Muscle layer of colon (tissue), 2 donors: Measurements from ENCODE around the gene ZNF846.

ENCODE experiments used
- H3K27ac ChIP-seq: one replicate; pipeline ENCODE4 v1.7.0; 2013; ENCODE audit warnings: low read depth, mild to moderate bottlenecking, low read length, moderate library complexity
- H3K27me3 ChIP-seq, 2 donors: one replicate each; pipeline ENCODE4 v1.7.0; 2013; ENCODE audit warnings: low read length in 2 of 2, mild to moderate bottlenecking in 2 of 2; ENCODE audit not compliant: insufficient read depth in 2 of 2, control insufficient read depth in 1 of 2
- H3K36me3 ChIP-seq: one replicate; pipeline ENCODE4 v1.7.0; 2013; ENCODE audit warnings: mild to moderate bottlenecking, low read length; ENCODE audit not compliant: insufficient read depth
- H3K4me1 ChIP-seq: one replicate; pipeline ENCODE4 v1.7.0; 2013; ENCODE audit warnings: mild to moderate bottlenecking, low read length; ENCODE audit not compliant: insufficient read depth
- H3K4me3 ChIP-seq, 2 donors: one replicate each; pipeline ENCODE4 v1.7.0; 2013; ENCODE audit warnings: low read length in 2 of 2, low read depth in 1 of 2, mild to moderate bottlenecking in 1 of 2, moderate library complexity in 1 of 2
- H3K9ac ChIP-seq: one replicate; pipeline ENCODE4 v1.7.0; 2013; ENCODE audit warnings: low read length
- H3K9me3 ChIP-seq: one replicate; pipeline ENCODE4 v1.7.0; 2013; ENCODE audit warnings: mild to moderate bottlenecking, low read length
- donor health status: abdominal sarcoma.
- donor health status: Adenocarcinoma of cecum.

ZNF846 gene

GRCh38 chr19:9768175-9769112, at the start of gene ZNF846:
TSS of gene ZNF846 (minus strand) at chr19:9768738. CDS start at chr19:9764950, 3,788 bp downstream.
- H3K9ac ChIP-seq, result peak within 1 kb of the TSS; percentile 88
- H3K27ac ChIP-seq, result peak within 1 kb of the TSS; percentile 97
- peaks cover 10% of the 10 kb centered on the region for H3K4me1 ChIP-seq
- H3K9me3 ChIP-seq, result no peaks in the 10 kb centered on the region
- peak within 1 kb of the TSS; percentile 50 to 89 for H3K4me3 ChIP-seq
- no peaks in the 10 kb centered on the region for H3K36me3 ChIP-seq
- no peaks in the 10 kb centered on the region for H3K27me3 ChIP-seq

GRCh38 chr19:9818175-9818733, 49.7 kb upstream of the ZNF846 start:
- Histone ChIP-seq H3K4me3 (peak overlapping the region; percentile 55 to 98), H3K9me3 (no peaks in the 10 kb centered on the region), H3K27me3 (no peaks in the 10 kb centered on the region), H3K9ac (peak overlapping the region; percentile 89), H3K36me3 (peaks cover 4% of the 10 kb centered on the region), H3K4me1 (peaks cover 12% of the 10 kb centered on the region), H3K27ac (peak overlapping the region; percentile 98)

- peaks cover 42% of the 10 kb centered on the region for H3K36me3 ChIP-seq
- no peaks in the 10 kb centered on the region for H3K9me3 ChIP-seq
- H3K27ac ChIP-seq, result no peak overlapping the region
Observed at GRCh38 chr19:9811139-9811538, 42.6 kb upstream of the ZNF846 start.

DNA sequence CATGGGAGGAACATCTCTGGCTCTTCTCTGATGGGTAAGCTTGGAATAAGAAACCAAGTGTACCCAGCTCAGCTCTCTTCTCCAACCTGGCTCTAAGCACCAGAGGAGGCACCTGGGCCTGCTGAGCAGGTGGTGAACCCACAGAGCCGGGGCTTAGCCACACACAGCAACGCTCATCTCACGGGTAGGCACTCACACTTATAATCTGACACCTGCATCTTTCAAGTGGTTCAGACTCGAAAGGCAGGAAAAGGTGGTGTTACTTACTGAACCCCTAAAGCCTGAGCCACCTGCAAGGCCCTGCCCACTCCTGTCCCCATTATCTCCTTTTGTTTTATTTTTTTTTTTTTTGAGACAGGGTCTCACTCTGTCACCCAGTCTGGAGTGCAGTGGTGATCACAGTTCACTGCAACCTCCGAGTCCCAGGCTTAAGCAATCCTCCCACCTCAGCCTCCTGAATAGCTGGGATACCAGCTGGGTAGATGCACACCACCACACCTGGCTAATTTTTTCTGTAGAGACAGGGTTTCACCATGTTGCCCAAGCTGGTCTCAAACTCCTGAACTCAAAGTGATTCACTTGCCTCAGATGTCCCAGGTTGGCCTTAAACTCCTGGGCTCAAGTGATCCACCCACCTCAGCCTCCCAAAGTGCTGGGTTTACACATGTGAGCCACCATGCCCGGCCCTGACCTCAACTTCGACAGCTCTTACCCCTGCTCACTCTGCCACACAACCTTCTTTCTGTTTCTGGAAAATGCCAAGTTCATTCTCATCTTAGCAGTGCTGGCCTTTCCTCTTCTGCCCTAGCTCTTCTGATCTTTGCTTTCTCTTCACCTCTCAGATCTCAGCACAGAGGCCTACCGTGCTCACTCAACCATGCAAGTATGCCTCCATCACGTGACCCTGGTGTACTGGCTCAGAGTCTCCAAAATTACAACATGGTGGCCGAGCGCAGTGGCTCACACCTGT, 40.6 kb upstream of the ZNF846 start:
- Histone ChIP-seq H3K4me3 (no peak overlapping the region), H3K9me3 (no peaks in the 10 kb centered on the region), H3K27ac (no peak overlapping the region), H3K9ac (no peak overlapping the region), H3K36me3 (peaks cover 42% of the 10 kb centered on the region), H3K27me3 (no peaks in the 10 kb centered on the region), H3K4me1 (no peaks in the 10 kb centered on the region)

More at GRCh38 chr19:9811139-9811538, 42.6 kb upstream of the ZNF846 start:
- Histone ChIP-seq H3K4me3 (no peak overlapping the region), H3K4me1 (no peaks in the 10 kb centered on the region), H3K9ac (no peak overlapping the region), H3K27me3 (no peaks in the 10 kb centered on the region)

DNA sequence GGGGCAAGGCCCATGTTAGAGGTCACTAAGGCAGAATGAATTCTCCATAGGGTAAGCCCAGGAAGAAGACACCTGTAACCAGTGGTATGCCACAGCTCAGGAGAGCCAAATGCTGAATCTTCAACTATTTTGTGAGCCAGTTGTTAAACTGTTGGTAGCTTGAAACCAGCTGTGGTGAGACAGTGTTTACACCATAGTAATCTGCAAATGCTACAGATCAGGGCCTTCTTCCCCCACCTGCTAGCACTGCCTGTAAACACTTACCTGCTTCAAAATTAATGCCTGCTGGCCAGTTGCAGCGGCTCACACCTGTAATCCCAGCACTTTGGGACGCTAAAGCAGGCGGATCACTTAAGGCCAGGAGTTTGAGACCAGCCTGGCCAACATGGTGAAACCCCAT, 38.3 kb upstream of the ZNF846 start:
- no peaks in the 10 kb centered on the region for H3K9me3 ChIP-seq
- no peaks in the 10 kb centered on the region for H3K4me1 ChIP-seq
- no peak overlapping the region for H3K27ac ChIP-seq
- H3K4me3 ChIP-seq, result no peak overlapping the region
- H3K27me3 ChIP-seq, result no peaks in the 10 kb centered on the region
- peaks cover 36% of the 10 kb centered on the region for H3K36me3 ChIP-seq
- H3K9ac ChIP-seq, result no peak overlapping the region

GRCh38 chr19:9801976-9802375, 33.4 kb upstream of the ZNF846 start:
- Histone ChIP-seq H3K4me3 (no peak overlapping the region), H3K9ac (no peak overlapping the region), H3K27me3 (no peaks in the 10 kb centered on the region), H3K36me3 (peaks cover 5% of the 10 kb centered on the region), H3K4me1 (no peaks in the 10 kb centered on the region), H3K9me3 (no peaks in the 10 kb centered on the region), H3K27ac (no peak overlapping the region)

- no peaks in the 10 kb centered on the region for H3K36me3 ChIP-seq
- H3K9ac ChIP-seq, result no peak overlapping the region
- H3K9me3 ChIP-seq, result no peaks in the 10 kb centered on the region
- H3K27ac ChIP-seq, result no peak overlapping the region
- H3K4me3 ChIP-seq, result no peak overlapping the region
- H3K27me3 ChIP-seq, result no peaks in the 10 kb centered on the region
- H3K4me1 ChIP-seq, result no peaks in the 10 kb centered on the region
Observed at GRCh38 chr19:9799162-9799561, 30.6 kb upstream of the ZNF846 start.

DNA sequence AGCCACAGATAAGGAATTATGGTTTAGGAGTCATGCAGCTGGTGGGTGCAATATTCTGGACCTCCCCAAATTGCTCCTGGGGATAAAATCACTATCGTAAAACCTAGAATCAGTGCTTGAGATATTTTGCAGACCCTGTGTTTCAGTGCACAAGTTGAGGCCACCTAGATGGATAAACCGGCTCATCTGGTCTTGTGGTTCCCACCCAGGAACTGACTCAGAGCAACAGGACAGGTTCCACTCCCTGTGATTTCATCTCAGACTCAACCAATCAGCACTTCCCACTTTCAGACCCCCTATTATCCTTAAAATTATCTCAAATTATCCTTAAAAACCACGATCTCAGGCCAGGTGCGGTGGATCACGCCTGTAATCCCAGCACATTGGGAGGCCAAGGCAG, 29.3 kb upstream of the ZNF846 start:
- Histone ChIP-seq H3K9ac (no peak overlapping the region), H3K4me3 (no peak overlapping the region), H3K4me1 (no peaks in the 10 kb centered on the region), H3K27ac (no peak overlapping the region), H3K36me3 (no peaks in the 10 kb centered on the region), H3K9me3 (no peaks in the 10 kb centered on the region), H3K27me3 (no peaks in the 10 kb centered on the region)

GRCh38 chr19:9796113-9796773, 27.7 kb upstream of the ZNF846 start:
- Histone ChIP-seq H3K27me3 (no peaks in the 10 kb centered on the region), H3K4me1 (no peaks in the 10 kb centered on the region), H3K27ac (no peak overlapping the region), H3K4me3 (no peak overlapping the region), H3K9ac (no peak overlapping the region), H3K36me3 (no peaks in the 10 kb centered on the region), H3K9me3 (no peaks in the 10 kb centered on the region)

DNA sequence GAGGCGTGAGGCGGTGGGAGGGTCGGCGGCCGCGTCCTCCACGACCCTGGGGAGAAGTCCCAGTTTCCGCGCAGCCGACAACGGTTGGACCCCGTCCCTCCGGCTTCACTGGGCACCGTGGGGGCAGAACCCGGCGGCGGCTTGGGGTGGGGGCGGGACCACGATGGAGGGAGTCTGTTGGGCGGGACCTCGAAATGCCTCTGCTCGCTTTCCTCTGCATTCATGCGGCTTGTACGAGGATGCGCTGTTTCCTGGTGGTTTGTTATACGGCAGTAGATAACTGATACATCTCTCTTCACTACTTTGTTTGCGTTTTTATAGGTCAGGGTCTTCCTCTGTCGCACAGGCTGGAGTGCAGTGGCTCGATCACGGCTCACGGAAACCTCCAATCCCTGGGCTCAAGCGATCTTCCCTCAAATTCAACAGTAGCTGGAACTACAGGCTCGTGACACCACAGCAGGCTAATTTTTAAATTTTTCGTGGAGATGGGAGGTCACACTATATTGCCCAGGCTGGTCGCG, 24.6 kb upstream of the ZNF846 start:
- Histone ChIP-seq H3K4me3 (peak overlapping the region; percentile 52 to 84), H3K27ac (peak overlapping the region; percentile 84), H3K9me3 (no peaks in the 10 kb centered on the region), H3K27me3 (no peaks in the 10 kb centered on the region), H3K9ac (peak overlapping the region; percentile 49), H3K4me1 (no peaks in the 10 kb centered on the region), H3K36me3 (no peaks in the 10 kb centered on the region)
